ENCODE measurements around the gene SLC66A2.
"Not testable (repeated sequence)": the region's sequence is repeated elsewhere in the genome, so short reads cannot be mapped to it uniquely, and the experiment has no call there.

SLC66A2 gene

DNA sequence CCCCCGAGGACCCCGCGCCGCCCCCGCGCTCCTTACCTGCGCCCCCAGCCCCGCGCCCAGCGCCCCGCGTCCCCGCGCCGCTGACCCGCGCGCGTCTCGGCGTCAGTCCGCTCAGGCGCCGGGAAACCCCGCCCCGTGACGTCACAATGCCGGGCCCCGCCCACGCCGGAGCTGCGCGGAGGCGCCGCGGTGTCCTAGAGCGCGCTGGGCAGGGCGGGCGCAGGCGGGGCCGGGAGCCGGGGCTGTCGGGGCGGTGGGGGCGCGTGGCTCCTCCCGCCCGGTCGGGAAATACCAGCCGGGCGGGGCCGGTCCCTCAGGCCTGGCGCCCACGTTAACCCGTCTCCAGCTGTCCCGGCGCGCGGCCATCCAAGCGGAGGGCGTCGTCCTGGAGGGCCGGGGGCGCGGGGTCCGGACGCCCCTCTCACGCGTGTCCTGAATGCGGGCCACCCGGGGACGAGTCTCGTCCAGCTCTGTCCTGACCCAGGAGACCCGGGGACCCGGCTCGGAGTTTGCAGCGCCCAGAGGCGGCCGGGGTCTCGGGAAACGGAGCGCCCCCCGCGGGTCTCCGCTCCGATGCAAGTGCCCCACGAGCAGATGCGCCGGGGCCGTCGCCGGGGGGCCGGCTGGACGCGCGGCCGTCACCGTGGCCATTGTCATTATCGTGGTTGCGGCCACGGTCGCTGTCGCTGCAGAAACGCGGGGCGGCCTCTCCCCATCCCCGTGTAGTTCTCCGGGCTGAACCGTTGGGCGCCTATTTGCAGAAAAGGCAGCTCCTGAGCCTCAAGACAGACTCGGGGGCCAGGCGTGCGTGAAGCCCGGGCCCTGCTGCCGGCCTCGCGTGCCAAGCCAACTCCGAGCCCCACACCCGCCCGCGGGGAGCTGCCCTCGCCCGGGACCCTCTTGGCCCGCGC lies at the start of gene SLC66A2:
SLC66A2 (minus strand) TSS at position 109 of the 911 bp plus-strand sequence. CDS start 727 bp downstream, outside the sequence.
- DNase-seq (ENCODE audit: low read depth), result no peak

DNA sequence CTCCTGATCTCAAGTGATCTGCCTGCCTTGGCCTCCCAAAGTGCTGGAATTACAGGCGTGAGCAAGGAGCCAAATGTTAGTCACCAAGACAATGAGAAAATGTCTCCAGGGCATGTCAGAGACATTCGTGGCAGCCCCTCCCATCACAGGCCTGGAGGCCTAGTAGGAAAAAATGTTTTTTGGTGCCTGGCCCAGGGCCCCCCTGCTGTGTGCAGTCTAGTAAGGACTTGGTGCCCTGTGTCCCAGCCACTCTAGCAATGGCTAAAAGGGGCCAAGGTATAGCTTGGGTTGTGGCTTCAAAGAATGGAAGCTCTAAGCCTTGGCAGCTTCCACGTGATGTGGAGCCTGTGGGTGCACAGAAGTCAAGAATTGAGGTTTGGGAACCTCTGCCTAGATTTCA lies 49.4 kb upstream of the SLC66A2 start:
- DNase-seq (ENCODE audit: low read depth), result no peak

DNA sequence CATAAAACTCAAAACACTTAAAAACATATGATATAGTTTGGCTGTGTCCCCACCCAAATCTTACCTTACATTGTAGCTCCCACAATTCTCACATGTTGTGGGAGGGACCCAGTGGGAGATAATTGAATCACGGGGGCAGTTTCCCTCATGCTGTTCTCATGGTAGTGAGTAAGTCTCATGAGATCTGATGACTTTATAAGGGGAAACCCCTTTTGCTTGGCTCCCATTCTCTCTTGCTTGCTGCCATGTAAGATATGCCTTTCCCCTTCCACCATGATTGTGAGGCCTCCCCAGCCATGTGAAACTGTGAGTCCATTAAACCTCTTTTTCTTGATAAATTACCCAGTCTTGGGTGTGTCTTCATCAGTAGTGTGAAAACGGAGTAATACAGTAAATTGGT lies 48.2 kb upstream of the SLC66A2 start:
- DNase-seq (ENCODE audit: low read depth), result not testable (repeated sequence)

DNA sequence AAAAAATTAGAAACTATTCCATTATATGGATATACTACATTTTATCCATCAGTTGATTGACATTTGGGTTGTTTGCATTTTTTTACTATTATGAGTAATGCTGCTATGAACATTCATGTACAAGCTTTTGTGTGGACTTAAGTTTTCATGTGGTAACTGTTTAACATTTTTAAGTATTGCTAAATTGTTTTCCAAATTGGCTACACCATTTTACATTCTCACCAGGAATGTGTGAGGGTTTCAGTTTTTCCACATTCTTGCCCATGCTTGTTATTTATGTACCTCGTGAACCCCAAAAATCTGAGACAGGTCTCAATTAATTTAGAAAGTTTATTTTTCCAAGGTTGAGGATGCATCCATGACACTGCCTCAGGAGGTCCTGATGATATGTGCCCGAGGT lies 40.0 kb upstream of the SLC66A2 start:
- DNase-seq (ENCODE audit: low read depth), result no peak

DNA sequence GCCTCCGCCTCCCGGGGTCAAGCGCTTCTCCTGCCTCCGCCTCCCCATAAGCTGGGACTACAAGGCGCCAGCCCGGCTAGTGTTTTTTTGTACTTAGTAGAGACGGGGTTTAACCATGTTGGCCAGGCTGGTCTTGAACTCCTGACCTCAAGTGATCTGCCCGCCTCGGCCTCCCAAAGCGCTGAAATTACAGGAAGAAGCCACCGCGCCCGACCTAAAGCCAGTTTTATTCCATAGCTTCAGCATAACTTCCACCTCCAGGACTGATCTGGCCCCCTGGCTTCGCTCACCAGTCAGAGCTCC lies 37.7 kb upstream of the SLC66A2 start:
- DNase-seq (ENCODE audit: low read depth), result no peak

DNA sequence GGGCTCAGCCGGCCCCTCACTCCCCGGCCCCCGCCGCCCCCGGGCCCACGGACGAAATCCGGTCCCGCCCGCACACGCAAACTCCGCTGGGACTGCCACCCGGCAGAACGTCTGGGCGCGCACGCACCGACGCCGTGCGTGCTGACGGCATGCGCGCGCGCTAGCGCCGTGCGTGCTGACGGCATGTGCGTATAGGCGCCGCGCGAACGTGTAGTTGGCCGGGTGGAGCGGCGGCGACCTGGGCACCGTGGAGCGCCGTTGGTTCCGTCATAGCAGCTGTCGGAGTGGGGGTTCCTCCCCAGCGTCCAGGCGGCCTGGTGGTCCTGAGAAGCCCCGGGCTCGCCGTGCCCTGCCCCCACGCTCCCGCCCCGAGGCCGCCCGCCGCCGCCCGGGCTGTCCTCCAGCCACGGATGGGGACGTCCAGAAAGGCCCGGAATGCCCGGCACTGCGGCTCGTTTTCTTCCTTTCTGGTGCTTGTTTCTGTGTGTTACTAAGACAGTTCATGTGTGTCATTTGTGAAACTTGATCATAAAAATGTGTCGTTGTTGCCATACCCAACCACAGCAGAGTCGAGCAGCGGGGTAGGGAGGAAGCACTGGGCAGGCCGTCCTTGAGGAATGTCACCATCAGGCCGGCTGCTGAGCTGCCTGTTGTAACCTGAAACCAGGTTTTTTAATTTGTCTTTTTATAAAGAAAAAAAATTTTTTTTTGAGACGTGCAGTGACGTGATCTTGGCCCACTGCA lies 37.2 kb upstream of the SLC66A2 start, which contains the start of gene TXNL4A:
TXNL4A (minus strand) TSS at position 113 of the 744 bp plus-strand sequence. CDS start 171 bp downstream, outside the sequence.
- no peak for DNase-seq (ENCODE audit: low read depth)

DNA sequence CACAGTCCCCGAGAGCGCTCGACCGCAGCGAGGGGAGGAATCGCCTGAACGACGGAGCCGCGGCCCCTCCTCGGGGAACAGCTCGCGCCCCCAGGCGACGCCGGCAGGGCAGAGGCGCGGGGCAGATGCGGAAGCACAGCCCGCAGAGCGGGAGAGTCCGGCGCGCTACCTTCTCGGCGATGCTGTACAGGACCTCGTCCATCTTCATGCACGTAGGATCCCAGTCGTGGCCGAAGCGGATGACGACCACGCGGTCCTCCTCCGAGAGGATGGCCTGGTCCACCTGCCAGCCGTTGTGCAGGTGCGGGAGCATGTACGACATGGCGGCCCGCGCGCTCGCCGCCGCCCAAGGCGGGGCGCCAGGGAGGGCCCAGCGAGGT lies 36.6 kb upstream of the SLC66A2 start:
- no peak for DNase-seq (ENCODE audit: low read depth)

DNA sequence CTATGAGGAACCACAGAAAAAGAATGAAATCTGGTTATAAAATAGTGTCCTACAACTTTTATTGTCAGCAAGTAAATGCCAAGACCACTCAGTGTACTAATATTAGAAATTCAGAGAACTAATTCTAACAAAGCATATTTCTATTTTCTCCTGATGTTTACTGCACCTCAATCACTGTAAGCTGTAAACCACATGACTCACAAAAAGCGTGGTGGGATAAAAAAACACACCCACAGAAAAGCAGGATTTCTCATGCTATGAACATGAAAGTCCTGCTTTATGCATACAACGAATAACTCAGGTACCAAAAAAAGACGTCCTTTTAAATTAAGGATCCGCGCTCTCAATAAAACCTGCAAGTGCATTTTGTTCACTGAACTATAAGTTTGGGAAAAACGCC lies 36.1 kb upstream of the SLC66A2 start:
- DNase-seq (ENCODE audit: low read depth), result no peak

DNA sequence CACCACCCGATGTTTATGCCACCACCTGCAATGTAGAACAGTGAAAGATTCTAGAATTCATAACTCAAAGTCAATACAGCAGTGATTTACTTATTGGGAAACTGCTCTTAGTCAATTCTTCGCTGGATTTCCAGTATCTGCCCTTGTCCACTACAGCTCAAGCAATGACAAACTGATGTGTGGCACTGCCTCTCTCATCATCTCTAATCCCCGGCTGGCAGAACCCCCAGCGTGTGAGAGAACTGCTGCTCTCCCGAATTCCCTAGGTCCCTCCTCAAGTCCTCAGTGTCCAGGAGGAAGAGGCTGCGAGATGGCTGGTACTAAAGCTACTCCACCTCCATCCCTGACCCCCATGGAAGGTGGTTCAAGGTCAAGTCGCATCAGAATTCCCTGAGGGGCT lies 35.3 kb upstream of the SLC66A2 start:
- no peak for DNase-seq (ENCODE audit: low read depth)

DNA sequence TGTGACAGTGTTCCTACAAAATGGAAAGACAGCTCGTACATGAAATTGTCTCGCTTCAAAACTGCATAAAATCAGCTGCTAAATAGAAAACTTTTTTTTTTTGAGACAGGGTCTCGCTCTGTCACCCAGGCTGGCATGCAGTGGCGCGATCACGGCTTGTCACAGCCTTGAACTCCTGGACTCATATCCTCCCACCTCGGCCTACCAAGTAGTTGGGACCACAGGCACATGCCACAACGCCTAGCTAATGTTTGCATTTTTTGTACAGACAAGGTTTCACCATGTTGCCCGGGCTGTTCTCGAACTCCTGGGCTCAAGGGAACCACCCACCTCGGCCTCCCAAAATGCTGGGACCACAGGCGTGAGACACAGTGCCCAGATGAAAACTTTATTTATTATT lies 33.7 kb upstream of the SLC66A2 start:
- DNase-seq (ENCODE audit: low read depth), result no peak

DNA sequence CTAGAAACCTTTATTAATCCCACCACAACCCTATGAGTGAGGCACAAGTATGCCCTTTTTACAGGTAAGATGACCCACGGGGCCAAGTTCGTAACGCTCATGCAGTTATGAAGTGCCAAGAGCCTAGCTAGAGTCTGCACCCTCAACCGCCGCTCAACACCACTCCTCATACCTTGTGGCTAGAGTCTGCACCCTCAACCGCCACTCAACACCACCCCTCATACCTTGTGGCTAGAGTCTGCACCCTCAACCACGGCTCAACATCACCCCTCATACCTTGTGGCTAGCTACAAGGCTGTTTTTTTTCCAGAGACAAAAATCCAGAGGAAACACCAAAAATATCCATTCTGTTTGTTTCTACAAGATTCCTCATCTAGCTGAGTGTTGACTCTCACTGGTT lies 32.3 kb upstream of the SLC66A2 start:
- DNase-seq (ENCODE audit: low read depth), result no peak

DNA sequence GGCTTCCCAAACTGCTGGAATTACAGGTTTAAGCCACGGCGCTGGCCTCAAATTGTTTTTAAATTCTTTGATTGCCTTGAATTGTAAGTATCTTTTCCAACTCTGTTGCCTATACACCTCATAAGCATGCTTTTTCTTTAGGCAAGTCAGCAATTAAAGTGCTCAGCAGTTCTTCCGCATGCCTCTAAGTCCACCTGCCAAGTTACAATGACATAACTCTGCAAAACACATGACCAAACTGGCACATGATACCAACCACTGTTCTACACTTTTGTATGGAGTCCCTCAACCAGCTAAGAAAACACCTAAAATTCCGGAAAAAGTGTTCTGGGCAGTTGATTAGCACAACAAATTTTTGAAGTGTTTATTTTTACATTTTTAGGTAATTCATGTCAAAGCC lies 31.8 kb upstream of the SLC66A2 start:
- no peak for DNase-seq (ENCODE audit: low read depth)

DNA sequence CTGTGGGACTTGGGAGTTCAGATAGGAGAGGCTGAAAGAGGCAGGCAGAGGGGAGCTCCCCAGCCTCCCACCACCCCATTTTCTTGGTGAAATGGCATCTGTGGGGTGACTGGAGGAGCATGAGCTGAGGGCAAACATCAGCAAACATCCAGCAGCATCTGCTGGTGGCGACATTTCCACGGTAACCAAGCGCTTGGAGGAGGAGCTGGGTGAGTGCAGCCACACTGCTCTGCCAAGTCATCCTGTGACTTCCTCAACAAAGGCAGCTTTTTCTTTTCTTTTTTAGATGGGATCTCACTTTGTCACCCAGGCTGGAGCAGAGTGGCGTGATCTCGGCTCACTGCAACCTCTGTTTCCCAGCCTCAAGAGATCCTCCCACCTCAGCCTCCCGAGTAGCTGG lies 31.3 kb upstream of the SLC66A2 start:
- no peak for DNase-seq (ENCODE audit: low read depth)

DNA sequence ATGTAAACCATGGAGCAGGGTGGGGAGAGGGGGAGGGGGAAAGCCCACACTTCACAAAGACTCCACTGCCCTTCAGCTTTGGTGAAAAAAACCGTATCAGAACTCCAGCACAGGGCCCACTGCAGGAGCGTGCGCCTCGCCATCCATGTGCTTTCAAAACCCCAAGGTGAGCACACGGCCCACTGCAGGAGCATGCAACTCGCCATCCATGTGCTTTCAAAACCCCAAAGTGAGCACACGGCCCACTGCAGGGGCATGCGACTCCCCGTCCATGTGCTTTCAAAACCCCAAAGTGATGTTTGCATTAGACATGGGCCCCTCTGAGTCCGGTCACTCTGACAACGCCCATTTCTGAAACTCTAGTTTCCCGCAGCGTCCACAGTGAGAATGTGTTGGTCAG lies 29.1 kb upstream of the SLC66A2 start:
- no peak for DNase-seq (ENCODE audit: low read depth)

DNA sequence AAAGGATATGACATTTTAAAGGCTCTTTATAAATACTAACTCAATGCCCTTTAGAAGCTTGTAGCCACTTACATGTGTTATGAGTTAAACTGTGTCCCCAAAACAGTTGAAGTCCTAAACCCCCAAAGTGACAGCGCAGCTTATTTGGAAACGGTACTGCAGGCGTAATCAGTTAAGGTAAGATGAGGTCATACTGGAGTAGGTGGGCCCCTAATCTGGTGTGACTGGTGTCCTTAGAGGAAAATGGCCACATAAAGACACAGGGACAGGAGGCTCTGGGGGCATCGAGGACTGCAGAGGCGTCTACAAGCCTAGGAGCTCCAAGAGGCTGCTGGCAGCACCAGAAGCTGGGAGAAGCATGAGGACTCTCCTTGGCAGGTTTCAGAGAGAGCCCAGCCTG lies 28.4 kb upstream of the SLC66A2 start:
- DNase-seq (ENCODE audit: low read depth), result no peak

DNA sequence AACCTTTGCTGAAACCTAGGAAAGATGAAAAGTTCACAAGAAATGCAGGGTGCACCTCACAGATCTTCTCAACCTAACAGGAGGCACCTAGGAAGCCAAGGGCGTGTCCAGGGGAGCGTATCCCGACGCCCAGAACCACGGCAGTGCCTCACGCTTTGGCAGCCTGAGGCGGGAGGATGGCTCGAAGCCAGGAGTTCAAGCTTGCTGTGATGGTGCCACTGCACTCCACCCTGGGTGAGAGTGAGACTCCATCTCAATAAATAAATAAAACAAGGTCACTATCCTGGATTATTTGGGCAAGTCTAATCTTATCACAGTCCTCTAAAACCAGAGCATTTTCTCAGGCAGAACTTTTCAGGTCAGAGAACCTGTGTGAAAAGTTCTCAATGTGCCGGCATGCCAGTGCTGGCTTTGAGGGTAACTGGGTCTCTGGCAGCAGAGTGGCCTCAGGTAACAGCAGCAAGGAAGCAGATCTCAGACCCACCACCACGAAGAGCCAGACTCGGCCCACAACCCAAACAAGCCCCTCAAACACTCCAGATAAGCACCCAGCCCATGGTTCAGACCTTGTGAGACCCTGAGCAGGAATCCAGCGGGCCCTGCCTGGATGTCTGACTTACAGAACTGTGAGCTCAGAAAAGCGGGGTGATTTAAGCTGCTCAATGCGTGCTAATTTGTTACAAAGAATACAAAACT lies 24.7 kb upstream of the SLC66A2 start:
- DNase-seq (ENCODE audit: low read depth), result no peak

DNA sequence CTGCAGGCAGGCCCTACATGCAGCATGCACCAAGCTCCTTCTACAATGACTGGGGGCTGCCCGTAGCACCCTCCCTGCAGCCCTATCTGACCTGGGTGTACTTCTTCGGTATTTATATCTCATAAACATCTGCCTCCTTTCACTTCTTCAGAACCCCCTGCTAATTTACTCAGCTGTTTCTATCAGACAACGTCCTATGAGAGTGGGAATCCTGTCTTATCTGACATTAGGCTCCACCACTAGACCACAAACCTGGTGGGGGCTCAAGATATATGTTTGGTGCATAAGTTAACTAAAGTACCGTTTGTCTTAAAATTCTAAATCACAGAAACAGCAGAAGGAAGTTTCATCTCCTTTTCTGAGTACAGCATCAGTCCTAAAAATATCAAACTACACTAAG lies 23.6 kb upstream of the SLC66A2 start:
- no peak for DNase-seq (ENCODE audit: low read depth)

DNA sequence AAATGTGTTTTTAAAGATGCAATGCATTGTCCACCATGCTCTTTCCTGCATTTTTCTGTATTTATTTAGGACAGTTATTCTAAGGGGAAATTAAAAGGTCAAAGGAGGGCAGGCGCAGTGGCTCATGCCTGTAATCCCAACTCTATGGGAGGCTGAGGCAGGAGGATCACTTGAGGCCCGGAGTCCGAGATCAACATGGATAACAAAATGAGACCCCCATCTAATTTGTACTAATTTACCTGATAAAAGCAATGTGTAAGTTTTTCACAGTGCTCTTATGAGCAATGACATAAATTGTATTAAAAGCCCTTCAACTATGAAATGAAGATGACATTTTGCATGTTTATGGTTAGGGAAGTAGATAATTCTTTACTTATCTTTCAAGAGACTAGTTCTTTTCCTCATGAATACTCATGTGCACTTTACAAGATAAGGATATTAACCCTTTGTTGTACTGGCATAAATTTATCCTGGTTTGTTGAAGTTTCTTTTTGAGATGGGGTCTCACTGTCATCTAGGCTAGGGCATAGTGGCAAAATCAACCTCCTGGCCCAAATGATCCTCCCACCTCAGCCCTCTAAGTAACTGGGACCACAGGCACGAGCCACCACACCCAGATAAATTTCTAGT lies 22.7 kb upstream of the SLC66A2 start:
- DNase-seq (ENCODE audit: low read depth), result no peak

DNA sequence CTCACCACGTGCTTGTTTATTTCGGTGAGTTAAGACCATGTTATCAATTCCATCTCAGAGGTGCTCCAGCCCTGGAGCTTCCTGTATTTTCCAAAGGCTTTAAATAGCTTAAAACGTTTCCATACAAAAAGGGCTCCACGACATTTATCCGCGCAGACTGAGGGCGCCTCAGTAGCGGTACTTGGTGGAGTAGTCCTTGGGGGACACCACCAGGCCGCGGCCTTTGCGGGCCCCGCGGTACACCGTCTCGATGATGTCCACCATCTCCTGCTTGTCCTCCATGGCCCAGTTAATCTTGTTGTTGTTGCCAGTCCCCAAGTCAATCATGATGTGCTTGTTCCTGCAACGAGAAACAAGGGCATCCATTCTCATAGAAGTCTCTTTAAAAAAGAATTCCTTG lies 22.1 kb upstream of the SLC66A2 start:
- DNase-seq (ENCODE audit: low read depth), result no peak

DNA sequence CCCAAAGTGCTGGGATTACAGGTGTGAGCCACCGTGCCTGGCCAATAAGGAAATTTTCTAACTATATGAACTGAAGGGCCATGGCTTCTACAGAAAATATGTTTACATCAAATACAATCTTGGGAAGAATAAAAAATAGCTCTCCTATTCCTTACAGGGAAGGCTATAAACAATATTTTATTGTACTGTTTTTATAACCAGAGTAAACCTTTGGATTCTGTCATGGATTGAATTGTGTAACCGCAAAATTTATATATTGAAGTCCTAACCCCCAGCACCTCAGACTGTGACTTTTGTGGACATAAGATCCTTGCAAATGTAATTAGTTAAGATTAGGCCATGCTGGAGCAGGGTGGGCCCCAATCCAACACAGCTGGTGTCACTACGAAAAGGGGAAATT lies 21.3 kb upstream of the SLC66A2 start:
- no peak for DNase-seq (ENCODE audit: low read depth)

DNA sequence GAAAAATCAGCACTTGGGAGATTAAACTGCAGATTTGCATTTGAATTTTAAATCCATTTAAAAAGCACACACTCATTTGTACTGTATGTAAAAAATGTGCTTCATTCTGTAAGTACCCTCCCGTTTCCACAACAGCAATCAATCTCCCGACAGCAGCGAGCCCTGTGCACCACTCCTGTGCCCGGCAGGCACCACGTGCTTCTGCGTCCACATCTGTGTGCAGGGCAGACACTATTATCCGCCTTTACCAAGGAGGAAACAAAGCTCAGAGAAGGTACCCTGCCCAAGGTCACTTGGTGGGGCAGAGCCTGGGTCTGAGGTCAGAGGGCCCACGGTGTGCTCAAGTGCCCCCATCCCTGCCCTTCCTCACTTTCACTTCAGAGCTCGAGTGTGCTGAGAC lies 20.5 kb upstream of the SLC66A2 start:
- no peak for DNase-seq (ENCODE audit: low read depth)

DNA sequence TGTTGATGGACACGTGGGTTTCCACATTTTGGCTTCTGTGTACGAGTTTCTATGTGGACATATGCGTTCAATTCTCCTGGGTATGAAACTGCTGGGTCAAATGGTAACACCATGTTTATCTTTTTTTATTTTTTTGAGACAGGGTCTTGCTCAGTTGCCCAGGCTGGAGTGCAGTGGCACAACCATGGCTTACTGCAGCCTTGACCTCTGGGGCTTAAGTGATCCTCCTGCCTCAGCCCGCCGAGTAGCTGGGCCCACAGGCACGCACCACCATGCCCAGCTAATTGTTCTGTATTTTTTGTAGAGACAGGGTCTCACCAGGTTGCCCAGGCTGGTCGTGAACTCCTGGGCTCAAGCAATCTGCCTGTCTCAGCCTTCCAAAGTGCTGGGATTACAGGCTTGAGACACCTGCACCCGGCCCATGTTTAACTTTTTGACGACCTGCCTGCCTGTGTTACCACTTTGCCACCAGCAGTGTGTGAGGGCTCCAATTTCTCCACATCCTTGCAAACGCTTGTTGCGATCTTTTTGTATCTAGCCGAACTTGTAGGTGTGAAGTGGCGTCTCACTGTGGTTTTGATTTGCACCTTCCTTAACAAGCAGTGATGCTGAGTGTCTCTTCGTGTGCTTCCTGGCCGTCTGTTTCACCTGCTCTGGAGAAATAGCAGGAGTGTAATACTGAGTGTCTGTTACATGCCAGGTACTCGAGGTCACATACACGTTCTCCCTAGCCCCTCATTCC lies 19.9 kb upstream of the SLC66A2 start:
- no peak for DNase-seq (ENCODE audit: low read depth)
